Measurements from ENCODE around the gene FREM2.

- no peak for TF ChIP-seq POLR2AphosphoS5 (IDR thresholded peaks at IDR 0.05)
- TF ChIP-seq POLR2A (IDR thresholded peaks at IDR 0.05) = no peak
- no peak for TF ChIP-seq CTCF (IDR thresholded peaks at IDR 0.05)
These were observed 169.2 kb downstream of the FREM2 start for GRCh38 chr13:38856065-38856464.

Data from sigmoid colon (tissue), 4 donors.